ENCODE data around the gene PDE4DIP.
"Not testable (repeated sequence)": the region's sequence is repeated elsewhere in the genome, so short reads cannot be mapped to it uniquely, and the experiment has no call there.

The PDE4DIP gene

DNA sequence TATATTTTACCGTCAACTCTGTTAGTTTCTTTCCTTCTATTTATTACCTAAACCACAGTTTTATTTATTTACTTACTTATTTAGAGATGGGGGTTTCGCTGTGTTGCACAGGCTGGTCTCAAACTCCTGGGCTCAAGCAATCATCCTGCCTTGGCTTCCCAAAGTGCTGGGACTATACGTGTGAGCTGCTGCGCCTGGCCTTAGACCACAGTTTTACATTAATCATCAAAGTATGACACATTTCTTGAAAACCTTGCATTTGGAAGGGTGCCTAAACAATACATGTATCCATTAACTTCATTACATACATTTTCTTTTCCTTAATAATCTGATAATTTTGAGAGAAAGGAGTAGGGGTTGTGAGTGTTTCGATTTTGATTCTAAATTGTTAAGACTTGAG lies 124.9 kb downstream of the PDE4DIP start:
- DNase-seq: not testable (repeated sequence)

DNA sequence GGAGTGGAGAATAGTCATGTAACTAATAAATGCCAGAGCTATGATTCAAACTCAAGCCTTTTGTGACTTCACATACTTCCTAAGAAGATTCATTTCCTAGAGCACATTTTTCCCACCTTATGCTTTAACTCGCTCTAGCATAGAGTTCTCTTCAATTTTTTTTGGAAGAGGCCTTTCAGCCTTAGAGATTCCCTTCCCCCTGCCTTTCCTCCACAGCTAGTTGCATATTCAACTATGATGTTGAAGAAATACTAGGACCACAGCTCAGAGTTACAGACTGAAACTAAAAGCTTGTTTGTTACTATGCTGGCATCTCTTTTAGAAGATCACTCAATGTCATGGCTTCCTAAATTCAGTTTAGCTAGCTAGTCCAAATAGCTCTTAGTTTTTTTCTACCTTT lies 131.2 kb downstream of the PDE4DIP start:
- not testable (repeated sequence) for DNase-seq

DNA sequence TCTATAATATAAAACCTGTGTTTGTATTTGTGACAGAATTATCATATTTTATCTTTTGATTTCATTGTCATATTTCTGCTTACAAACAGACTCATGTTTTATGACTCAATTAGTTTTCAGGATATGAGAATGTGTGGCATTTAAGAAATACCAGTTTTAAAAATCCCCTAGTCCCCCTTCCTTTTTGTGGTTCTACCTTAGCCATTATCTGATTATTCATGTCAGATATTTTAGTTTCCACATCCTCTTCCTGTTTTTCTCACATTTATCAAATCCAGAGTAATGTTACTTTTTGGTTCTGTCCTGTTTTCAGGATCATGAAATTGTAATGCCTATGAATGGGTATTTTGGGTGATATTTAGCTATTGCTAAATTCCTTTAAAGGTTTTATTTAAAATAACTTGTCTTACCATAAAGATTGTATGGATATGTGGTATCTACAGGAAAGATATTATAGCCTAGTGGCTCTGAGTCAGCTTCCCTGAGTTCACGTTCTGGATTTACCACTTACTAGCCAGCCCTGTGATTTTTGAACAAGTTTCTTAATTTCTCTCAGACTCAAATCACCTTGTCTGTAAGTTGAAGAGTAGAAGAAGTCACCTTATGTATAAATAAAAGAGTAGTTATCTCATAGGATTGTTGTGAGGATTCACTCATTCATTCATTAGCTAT lies 131.8 kb downstream of the PDE4DIP start:
- DNase-seq: not testable (repeated sequence)

DNA sequence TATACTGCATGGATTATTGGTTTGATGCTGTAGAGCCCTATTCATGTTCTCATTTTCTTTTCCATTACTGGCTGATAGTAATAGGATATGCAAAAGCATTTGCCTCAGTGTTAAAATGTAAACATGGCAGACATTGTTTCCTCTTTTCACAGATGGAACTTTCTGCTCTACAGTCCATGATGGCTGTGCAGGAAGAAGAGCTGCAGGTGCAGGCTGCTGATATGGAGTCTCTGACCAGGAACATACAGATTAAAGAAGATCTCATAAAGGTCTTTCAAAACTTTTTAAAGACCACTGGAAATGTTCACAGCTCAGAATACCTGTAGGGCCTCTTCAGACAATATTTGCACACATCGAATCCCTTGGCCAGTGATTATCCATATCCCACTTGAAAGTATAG lies 133.6 kb downstream of the PDE4DIP start:
- DNase-seq: not testable (repeated sequence)

DNA sequence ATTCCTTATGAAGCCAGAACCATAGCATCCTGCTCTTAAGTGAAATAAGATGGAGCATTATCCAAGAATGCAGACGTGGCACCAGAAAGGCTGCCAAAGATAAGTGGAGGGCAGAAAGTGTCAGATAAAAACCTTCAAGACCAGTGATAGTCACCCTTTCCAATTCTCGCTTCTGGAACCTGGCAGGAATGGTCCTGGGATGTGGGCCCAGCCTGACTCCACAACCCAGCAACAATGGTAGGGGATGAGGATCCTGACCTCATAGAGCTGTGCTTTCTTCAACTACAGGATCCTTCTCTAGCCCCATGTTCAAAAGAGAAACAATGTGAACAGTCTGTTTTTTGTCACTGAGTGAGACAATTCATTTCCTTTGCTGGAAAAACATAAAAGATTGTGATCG lies 145.2 kb downstream of the PDE4DIP start:
- DNase-seq: not testable (repeated sequence)

DNA sequence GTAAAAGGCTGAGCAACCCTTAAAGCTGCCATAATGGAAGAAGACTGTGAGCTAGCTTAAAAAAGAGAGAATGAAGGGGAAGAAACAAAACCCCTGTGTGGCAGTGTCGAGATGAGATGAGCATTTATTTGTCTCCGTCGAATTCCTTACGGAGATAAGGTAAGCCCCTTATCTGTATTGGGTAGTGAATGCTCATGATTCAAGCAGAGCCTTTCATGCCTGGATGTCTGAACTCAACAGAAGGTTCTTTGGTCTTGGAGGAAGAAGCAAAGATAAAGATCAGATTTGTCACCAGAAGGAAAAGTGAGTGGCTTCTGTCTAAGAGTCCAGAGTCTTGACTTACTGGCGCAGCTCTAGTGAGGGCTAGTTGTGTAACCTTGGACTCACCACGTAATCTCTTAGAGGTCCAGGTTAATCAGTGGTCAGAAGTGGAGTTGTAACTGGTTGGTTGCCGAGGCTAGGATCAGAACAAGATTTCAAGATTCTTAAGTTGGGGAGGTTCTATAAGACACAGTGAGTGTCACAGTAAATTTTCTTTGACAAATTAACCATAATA lies 146.1 kb downstream of the PDE4DIP start:
- not testable (repeated sequence) for DNase-seq

DNA sequence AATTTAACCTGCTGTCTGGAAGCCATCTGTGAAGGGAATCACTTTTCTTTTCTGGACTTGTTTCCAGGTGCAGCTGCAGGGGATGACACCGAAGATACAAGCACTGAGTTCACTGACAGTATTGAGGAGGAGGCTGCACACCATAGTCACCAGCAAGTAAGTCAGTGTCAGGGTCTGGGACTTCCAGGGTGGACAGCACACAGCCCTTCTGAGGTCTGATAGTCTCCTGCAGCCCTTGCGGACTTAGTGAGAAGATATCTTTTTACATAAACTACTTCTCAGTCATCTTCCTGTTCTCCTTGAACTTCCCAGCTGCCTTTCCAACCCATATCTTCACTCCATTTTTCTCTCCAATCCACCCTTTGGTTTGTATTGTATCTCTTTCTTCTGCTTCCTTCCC lies 147.6 kb downstream of the PDE4DIP start:
- not testable (repeated sequence) for DNase-seq

DNA sequence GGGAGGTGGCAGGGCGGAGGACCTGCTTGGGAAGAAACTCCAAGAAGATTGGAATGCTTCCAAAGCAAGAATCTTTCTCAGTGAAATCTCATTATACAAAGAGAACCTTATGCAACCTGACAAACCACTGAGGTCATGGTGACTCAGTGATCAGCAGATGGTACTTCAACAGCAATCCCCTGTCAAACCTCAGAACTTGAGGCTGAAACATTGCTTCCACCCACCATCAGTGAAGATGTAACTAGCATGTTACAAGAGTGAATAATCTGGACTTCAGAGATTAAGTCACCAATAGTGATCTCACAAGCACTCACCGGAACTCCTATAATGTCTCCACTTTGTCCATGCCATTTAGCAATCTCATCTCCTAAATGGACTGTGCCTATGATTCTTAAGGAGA lies 148.1 kb downstream of the PDE4DIP start:
- not testable (repeated sequence) for DNase-seq

DNA sequence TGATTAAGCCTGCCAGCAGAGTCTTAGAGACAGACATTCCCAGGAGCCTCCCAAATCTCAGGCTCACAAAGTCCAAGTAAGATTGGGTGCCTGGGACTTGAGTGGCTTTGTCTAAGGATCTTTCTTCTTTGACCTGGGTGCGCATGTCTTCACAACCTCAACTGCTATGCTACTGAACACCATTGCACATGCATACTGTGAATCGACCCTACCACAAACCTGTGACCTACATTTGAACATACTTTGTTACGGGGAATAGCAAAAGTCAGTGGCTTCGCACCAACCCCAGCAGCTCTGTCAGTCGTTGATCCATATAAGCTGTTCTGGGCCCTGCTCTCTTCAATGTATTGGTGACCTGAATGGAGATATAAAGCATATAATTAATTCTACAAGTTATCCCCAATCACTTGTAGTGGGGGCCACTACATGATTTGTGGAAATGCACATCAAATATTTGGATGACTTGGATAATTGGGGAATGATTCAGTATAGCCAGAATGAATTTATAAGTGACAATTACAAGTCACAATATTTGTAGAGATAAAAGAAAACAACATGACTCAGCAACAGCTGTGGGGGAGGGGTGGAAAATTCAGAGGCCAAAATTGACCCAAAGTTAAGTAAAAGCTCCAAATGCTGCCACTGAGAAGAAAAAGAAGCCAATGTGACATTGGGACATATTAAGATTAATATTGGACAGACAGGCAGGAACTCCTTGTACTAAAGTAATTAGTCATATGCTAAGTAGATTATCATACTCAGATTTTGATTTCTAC lies 152.4 kb downstream of the PDE4DIP start:
- not testable (repeated sequence) for DNase-seq

DNA sequence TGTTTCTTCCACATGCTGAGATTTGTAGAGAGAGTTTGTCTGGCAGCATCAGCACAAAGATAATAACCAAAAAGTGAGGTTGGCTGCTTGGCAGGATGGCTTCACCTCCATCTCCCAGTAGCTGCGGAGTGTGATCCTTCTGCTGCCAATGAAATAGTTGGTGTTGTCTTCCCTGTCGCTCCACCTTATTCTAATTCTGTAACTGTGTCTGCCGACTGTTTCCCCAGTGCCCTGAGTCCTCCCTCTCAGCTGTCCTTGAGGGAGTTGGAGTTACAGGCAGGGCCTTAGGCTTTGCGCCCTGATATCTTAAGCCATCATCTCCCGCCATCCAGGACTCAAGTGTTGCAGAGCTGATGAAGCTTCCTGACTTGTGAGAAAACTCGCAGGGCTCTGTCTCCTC lies 153.2 kb downstream of the PDE4DIP start:
- not testable (repeated sequence) for DNase-seq

DNA sequence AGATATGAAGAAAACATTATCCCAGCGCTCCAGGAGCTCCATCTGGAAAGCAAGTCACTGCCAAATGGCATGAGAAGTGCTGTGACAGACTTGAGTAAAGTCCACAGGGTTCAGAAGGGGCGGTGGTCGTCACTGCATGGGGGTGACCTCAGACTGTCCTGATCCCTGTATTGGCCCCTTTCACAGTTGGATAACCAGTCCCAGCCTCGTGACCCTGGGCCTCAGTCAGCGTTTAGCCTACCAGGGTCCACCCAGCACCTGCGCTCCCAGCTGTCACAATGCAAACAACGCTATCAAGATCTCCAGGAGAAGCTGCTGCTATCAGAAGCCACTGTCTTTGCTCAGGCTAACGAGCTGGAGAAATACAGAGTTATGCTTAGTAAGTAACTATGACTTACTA lies 158.4 kb downstream of the PDE4DIP start:
- not testable (repeated sequence) for DNase-seq

DNA sequence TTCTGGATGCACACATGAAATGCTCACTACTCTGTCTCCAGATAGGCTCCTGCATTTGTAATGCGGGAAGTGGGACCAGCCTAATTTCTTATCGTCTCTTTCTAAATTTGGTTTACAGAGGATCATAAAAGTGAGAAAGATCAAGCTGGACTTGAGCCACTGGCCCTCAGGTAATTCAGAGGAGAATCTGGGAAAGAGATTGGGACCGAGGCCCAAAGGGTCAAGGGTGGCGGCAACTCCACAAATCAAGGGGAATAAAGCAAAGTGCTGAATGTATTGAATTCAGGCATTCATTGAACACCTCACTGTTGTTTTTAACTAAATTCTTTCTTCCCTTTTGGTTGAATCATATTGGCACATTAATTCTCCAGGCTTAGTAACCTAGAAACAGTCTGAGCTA lies 164.1 kb downstream of the PDE4DIP start:
- not testable (repeated sequence) for DNase-seq

DNA sequence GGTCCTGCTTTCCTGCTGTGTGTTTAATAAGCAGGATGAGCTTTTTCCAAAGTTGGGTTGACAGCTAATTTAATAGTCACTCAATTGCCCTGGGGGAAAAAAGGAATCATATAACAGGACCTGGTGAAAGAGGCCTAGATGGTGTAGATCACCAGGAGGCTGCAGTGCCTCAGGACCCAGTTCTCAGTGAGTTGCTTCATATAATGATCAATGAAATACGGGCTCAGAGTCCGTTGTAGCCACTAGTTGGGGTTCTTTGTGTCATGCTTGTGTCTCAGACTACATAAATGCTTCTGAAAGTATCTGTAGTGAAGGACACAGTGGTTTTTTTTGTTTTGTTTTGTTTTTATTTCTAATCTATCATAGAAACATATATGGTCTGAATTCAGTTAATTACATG lies 164.5 kb downstream of the PDE4DIP start:
- DNase-seq: not testable (repeated sequence)

DNA sequence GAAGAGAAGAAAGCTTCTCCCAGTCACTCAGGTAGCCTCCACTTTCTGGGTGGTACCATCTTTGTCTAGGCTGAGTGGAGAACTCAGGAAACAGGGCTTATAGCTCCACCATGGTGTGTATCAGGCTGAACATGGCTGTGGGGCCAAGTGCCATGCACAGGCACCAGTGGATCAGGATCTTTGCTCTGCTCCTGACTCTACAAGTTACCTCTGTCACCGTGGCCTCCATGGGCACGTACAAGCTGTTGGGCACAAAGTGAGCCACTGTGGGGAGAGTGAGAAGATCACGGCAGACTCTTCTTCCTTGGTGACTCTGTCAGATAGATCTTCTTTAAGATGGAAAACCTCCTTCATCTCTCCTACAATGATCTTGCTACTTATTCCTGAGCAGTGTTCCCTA lies 165.5 kb downstream of the PDE4DIP start:
- not testable (repeated sequence) for DNase-seq

DNA sequence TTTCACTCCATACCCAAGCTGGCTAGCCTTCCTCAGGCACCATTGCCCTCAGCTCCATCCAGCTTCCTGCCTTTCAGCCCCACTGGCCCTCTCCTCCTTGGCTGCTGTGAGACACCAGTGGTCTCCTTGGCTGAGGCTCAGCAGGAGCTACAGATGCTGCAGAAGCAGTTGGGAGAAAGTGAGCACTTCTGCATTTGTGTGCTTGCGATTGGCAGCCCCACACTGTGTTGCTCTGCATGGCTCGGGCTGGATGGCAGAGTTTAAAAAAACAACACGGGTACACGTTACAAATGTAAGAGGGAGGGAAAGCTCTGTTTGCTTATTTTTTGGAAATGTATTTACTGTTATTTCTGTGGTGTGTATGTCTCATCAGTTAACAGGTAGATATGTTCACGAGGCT lies 168.4 kb downstream of the PDE4DIP start:
- not testable (repeated sequence) for DNase-seq

DNA sequence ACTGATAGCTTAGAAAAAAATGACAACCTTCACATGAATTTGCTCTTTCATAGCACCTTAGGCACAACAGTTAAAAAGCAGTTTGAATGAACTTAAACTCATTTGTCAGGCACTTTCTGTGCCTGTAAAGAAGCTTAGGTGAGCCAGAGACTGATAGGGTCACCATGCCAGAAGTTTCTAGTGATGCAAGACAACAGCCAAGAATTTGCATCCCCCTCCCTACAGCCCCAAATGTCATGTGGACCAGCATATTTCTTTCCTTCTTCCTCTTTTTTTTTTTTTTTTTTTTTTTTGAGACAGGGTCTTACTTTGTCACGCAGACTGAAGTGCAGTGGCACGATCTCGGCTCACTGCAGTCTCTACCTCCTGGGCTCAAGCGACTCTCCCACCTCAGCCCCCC lies 169.3 kb downstream of the PDE4DIP start:
- DNase-seq: not testable (repeated sequence)

DNA sequence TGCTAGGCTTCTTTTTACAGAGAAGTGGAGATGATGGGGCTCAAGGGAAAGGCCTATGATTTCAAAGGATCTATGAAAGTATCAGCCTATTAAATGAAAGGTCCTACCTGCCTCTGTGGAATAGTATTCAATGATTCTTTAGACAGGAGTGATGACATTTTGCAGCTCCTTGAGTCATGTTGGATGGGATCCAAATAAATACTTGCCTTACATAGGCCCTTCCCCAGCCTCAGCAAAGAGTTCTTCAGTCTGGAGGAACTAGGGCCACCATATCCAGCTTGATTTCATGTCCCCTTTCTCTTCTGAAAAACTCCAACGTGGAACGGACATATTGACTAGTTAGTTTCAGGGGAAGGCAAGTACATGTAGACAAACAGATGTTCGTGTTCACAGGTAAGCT lies 171.3 kb downstream of the PDE4DIP start:
- DNase-seq: not testable (repeated sequence)

DNA sequence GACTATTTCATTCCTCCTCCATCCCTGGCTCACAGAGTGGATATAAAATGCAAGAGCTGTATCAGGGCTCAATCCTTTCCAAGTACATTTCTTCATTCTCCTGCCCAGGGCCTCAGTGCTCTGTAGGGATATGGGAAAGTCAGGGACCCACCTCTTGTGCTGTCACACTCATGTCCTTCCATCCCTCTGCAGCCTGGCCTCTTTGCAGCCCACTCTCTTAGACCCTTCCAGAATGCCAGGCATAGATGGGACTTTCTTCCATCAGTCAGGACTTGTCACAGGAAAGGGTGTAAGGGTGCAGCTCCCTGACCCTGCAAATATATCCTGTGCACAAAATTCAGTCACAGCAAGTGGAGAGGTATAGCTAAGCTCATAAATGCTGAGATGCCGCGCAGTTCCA lies 172.4 kb downstream of the PDE4DIP start:
- not testable (repeated sequence) for DNase-seq

DNA sequence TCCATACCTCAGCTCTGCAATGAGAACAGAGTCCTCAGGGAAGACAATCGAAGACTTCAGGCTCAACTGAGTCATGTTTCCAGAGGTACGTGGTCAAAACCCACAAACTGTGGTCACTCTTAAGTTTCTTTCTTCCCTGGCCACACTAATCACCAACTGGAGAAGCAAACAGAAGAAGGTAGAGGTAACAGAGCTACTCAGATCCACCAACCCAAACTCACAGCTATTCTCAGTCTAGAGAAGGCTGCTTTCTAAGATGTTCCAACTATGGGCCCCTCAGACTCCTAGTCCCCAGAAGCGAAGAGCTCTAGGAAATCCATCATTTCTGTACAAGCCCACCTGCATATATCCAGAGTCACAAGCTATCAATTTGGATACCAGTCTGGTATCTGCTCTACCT lies 174.3 kb downstream of the PDE4DIP start:
- not testable (repeated sequence) for DNase-seq

DNA sequence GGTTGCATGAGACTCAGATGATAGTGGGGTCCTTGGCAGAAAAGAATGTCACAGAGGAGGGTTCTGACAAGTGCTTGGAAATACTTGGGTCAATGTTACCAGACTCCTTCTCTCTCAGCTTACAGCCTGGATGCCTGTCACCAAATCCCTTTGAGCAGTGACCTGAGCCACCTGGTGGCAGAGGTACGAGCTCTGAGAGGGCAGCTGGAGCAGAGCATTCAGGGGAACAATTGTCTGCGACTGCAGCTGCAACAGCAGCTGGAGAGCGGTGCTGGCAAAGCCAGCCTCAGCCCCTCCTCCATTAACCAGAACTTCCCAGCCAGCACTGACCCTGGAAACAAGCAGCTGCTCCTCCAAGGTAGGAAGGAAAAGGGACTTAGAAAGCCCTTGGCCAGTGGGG lies 180.1 kb downstream of the PDE4DIP start:
- not testable (repeated sequence) for DNase-seq

DNA sequence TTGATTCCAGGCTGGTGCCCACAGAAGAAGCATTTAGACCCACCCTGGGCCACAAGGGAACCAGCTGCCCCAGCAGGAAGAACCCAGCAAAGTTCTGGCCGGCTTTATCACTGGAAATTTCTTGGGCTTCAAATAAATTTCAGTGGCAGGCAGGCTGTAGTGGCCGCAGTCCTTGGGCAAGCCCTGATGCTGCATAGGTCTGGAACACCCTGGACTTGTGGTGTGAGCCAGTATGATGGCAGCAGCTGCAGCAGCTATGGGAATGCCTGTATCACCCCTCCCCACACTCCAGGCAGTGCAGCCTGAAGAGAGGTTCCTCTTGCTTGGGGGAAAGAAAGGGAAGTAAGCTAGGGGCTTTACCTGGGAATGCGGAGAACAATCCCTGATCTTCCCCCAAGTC lies 189.7 kb downstream of the PDE4DIP start:
- not testable (repeated sequence) for DNase-seq

DNA sequence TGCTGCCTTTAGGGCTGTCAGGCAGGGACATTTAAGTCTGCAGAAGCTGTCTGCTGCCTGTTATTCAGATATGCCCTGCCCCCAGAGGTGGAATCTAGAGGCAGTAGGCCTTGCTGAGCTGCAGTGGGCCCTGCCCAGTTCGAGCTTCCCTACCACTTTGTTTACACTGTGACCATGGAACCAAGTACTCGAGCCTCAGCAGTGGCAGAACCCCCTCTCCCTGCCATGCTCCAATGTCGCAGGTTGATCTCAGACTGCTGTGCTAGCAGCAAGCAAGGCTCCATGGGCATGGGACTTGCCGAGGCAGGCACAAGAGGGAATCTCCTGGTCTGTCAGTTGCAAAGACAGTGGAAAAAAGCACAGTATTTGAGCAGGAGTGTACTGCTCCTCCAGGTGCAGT lies 198.8 kb downstream of the PDE4DIP start:
- not testable (repeated sequence) for DNase-seq

DNA sequence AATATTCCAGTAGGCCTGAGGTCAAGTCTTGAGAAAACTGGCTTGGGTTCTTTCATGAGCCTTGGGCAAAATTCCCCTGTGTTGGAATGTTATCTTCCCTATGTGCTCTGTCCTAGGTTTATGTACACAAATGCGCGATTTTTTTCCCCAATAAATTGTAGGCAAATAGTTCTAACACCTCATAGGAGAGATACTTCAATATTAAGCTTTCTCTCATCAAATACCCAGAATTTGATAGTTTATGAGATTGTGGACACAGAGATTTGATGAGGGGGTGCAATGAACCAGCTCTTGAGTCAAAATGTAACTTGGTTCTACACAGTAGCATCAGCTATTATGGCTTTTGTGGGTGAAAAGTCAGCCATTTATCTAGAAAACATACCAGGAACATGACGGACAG lies 220.4 kb downstream of the PDE4DIP start:
- DNase-seq: not testable (repeated sequence)

Data from hypothalamus (tissue), 51 donors.